K562 (cell line): Measurements from ENCODE around the gene PGPEP1. TPM values are rescaled to one million over a fixed set of nuclear protein-coding genes. Genes with fewer than 3 reads are reported as not detected.

Source experiments
- ATF1 ChIP-seq, 2 experiments: fragments of 450-650 bp in 1 of 2; IDR thresholded peaks; 2 replicates each; pipeline ENCODE4 v1.6.1; 2016; ENCODE audit warnings: missing compliant biosample characterization in 1 of 2, missing genetic modification characterization in 1 of 2
- CAMTA2 ChIP-seq: fragments of 250-450 bp; sonication (Bioruptor Pico); conservative IDR thresholded peaks from 2 replicates; pipeline ENCODE4 v1.5.1; 2022
- CREBBP ChIP-seq: IDR thresholded peaks from one replicate; pipeline ENCODE4 v1.6.1; 2012; ENCODE audit warnings: low read depth, mild to moderate bottlenecking, control low read depth, inconsistent platforms, low read length
- KLF13 ChIP-seq: fragments of 450-650 bp; IDR thresholded peaks from 2 replicates; pipeline ENCODE4 v1.6.1; 2016; ENCODE audit warnings: missing genetic modification characterization, low read depth, mild to moderate bottlenecking, missing compliant biosample characterization, moderate library complexity, borderline replicate concordance
- NBN ChIP-seq: fragments of 450-650 bp; IDR thresholded peaks from 2 replicates; pipeline ENCODE4 v1.6.1; 2016; ENCODE audit warnings: low read depth, mild to moderate bottlenecking
- POLR2AphosphoS5 ChIP-seq: IDR thresholded peaks from 2 replicates; pipeline ENCODE4 v1.6.1; 2011; ENCODE audit warnings: mild to moderate bottlenecking, low read depth, low read length, moderate library complexity; ENCODE audit not compliant: control insufficient read depth, insufficient read depth
- PRMT5 ChIP-seq: sonication (generic); formaldehyde crosslinking; IDR thresholded peaks from 2 replicates; pipeline ENCODE4 v1.5.0; 2020; ENCODE audit warnings: missing genetic modification reagents
- PYGO2 ChIP-seq: fragments of 450-650 bp; IDR thresholded peaks from 2 replicates; pipeline ENCODE4 v1.6.1; 2016; ENCODE audit warnings: mild to moderate bottlenecking, missing genetic modification characterization, moderate library complexity, missing compliant biosample characterization
- SETDB1 ChIP-seq: IDR thresholded peaks from one replicate; pipeline ENCODE4 v1.6.1; 2012; ENCODE audit warnings: low read length, control low read depth, inconsistent platforms
- TAF7 ChIP-seq: fragments of 450-650 bp; IDR thresholded peaks from 2 replicates; pipeline ENCODE4 v1.6.1; 2016; ENCODE audit warnings: missing genetic modification characterization, missing compliant biosample characterization
- YBX1 ChIP-seq: fragments of 450-650 bp; IDR thresholded peaks from 2 replicates; pipeline ENCODE4 v1.7.1; 2016; ENCODE audit warnings: mild to moderate bottlenecking
- ZBED1 ChIP-seq: IDR thresholded peaks from 2 replicates; pipeline ENCODE4 v1.6.1; 2014
- ZKSCAN3 ChIP-seq: fragments of 250-450 bp; sonication (Bioruptor Pico); IDR thresholded peaks from 2 replicates; pipeline ENCODE4 v1.4.0; 2020
- ZNF140 ChIP-seq: fragments of 250-450 bp; sonication (Bioruptor Pico); IDR thresholded peaks from 2 replicates; pipeline ENCODE4 v1.8.0; 2021; ENCODE audit warnings: moderate library complexity, mild to moderate bottlenecking, inconsistent platforms
- ZNF717 ChIP-seq: fragments of 250-450 bp; sonication (Bioruptor Pico); IDR thresholded peaks from 2 replicates; pipeline ENCODE4 v1.5.0; 2021
- polyA plus RNA-seq, 8 experiments: library from polyadenylated mRNA; depleted of rRNA in 4 of 8; stranded (reverse) in 5 of 8; unstranded in 3 of 8; fragments of >200 nt; fragmentation: Nextera tagmentation in 2 of 8; fragmentation: Illumina TruSeq in 1 of 8; extraction: Ambion mirVana in 2 of 8; extraction: Trizol in 1 of 8; gene quantifications; 2 replicates each; pipeline versions ENCODE4 v1.2.1 to v1.2.3, GENCODE V29; 2011 to 2014; ENCODE audit warnings: inconsistent platforms in 1 of 8, missing spikeins in 1 of 8
- total RNA-seq, 7 experiments: library from RNA; depleted of rRNA in 6 of 7; stranded (reverse); fragments of >200 nt in 6 of 7; fragmentation: Illumina TruSeq in 2 of 7; extraction: Trizol in 2 of 7; gene quantifications; 2 replicates each; pipeline versions ENCODE4 v1.2.1 to v1.2.3, GENCODE V29; 2011 to 2021; ENCODE audit warnings: low replicate concordance in 1 of 7
- TF ChIP-seq, protein P1 (sequence below), 2 experiments: fragments of 450-650 bp in 1 of 2; sonication (generic) in 1 of 2; formaldehyde crosslinking; conservative IDR thresholded peaks; 2 replicates each; pipeline versions ENCODE4 v1.4.0 to v1.8.1; 2020 to 2022; ENCODE audit warnings: mild to moderate bottlenecking in 1 of 2, missing genetic modification reagents in 1 of 2
- TF ChIP-seq, protein P2 (sequence below): sonication (generic); formaldehyde crosslinking; IDR thresholded peaks from 2 replicates; pipeline ENCODE4 v1.8.1; 2023; ENCODE audit warnings: mild to moderate bottlenecking, missing genetic modification reagents
- TF ChIP-seq, protein P3 (sequence below): fragments of 450-650 bp; IDR thresholded peaks from 2 replicates; pipeline ENCODE4 v1.6.1; 2018; ENCODE audit warnings: mild to moderate bottlenecking, low read depth; ENCODE audit not compliant: partially characterized antibody
- TF ChIP-seq, protein P4 (sequence below): fragments of 450-650 bp; IDR thresholded peaks from 2 replicates; pipeline ENCODE4 v1.6.1; 2016; ENCODE audit warnings: mild to moderate bottlenecking

Gene PGPEP1
- total and polyA plus RNA-seq, 9 of the 15 experiments (the other 6 are each of a cell fraction or from before 2014, with no cell fraction given), result 10.0 to 69.6 (median 33.5) TPM

DNA sequence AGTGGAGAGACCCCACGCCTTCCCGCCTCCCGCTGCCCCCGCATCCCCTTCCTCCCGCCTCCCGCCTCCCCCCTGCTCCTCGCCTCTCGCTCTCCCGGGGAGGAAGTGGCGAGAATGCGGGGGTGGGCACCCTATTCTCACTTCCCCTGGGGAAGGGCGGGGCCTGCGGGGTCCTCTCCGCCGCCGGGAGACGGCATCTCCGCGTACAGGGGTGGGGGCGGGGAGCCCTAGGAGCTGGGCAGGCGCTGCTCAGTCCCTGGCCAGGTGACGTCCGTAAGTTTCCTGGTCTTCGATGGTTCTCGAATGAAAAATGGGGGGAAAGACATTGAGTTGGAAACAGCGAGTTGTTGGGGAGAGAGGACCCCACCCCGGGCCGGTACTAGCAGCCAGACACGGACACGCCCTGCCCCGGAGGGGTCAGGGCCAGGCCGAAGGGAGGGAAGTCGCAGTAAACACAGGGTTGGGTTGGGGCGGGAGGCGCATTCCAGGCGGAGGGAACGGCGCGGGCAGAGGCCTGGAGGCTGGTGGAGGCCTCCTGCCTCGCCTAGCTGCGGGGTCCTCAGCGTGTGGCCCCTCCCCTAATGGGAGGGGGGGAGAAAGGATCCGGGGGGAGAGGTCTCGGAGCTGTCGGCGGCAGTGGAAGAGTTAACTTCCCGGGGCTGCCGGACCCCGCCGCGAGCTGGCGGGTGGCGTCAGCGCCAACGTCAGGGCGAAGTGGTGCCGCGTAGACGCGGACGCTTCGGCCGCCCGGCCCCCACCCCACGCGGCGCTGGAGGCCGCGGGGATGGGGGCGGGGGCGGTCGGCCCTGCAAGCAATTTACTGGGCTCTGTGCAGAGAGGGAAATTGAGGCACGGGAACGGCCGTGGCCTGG, 48.6 kb upstream of the PGPEP1 start (continued):
- TF ChIP-seq YBX1, result no peak
- TF ChIP-seq ZNF717 (CRISPR knock-in tag), result no peak
- TF ChIP-seq POLR2AphosphoS5, result peak; percentile 59; the same call in 1 of the 2 replicates
- no peak for TF ChIP-seq CAMTA2 (CRISPR knock-in tag)
- no peak; the same call in 1 of the 2 replicates for TF ChIP-seq KLF13 (tag)
- TF ChIP-seq, protein P1, sequence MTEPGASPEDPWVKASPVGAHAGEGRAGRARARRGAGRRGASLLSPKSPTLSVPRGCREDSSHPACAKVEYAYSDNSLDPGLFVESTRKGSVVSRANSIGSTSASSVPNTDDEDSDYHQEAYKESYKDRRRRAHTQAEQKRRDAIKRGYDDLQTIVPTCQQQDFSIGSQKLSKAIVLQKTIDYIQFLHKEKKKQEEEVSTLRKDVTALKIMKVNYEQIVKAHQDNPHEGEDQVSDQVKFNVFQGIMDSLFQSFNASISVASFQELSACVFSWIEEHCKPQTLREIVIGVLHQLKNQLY (CRISPR knock-in tag; conservative IDR thresholded peaks at IDR 0.05), result no peak
- TF ChIP-seq NBN, result peak; percentile 80; the same call in 1 of the 2 replicates
- TF ChIP-seq PRMT5 (CRISPR knock-in tag), result no peak
- TF ChIP-seq ZBED1, result no peak
- TF ChIP-seq TAF7, result peak; percentile 47
- TF ChIP-seq ATF1 (CRISPR knock-in tag; IDR thresholded peaks at IDR 0.05), result peak; percentile 22; the same call in 1 of the 2 replicates
- peak; percentile 97 for TF ChIP-seq ATF1 (tag; IDR thresholded peaks at IDR 0.05)
- TF ChIP-seq PYGO2 (tag), result no peak
- TF ChIP-seq, protein P2, sequence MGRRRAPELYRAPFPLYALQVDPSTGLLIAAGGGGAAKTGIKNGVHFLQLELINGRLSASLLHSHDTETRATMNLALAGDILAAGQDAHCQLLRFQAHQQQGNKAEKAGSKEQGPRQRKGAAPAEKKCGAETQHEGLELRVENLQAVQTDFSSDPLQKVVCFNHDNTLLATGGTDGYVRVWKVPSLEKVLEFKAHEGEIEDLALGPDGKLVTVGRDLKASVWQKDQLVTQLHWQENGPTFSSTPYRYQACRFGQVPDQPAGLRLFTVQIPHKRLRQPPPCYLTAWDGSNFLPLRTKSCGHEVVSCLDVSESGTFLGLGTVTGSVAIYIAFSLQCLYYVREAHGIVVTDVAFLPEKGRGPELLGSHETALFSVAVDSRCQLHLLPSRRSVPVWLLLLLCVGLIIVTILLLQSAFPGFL (CRISPR knock-in tag), result no peak
- no peak for TF ChIP-seq CREBBP
- TF ChIP-seq, protein P3, sequence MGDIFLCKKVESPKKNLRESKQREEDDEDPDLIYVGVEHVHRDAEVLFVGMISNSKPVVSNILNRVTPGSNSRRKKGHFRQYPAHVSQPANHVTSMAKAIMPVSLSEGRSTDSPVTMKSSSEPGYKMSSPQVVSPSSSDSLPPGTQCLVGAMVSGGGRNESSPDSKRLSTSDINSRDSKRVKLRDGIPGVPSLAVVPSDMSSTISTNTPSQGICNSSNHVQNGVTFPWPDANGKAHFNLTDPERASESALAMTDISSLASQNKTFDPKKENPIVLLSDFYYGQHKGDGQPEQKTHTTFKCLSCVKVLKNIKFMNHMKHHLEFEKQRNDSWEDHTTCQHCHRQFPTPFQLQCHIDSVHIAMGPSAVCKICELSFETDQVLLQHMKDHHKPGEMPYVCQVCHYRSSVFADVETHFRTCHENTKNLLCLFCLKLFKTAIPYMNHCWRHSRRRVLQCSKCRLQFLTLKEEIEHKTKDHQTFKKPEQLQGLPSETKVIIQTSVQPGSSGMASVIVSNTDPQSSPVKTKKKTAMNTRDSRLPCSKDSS, result no peak
- TF ChIP-seq ZNF140 (CRISPR knock-in tag), result no peak
- no peak for TF ChIP-seq ZKSCAN3 (CRISPR knock-in tag)
- TF ChIP-seq SETDB1, result no peak
- TF ChIP-seq, protein P4, sequence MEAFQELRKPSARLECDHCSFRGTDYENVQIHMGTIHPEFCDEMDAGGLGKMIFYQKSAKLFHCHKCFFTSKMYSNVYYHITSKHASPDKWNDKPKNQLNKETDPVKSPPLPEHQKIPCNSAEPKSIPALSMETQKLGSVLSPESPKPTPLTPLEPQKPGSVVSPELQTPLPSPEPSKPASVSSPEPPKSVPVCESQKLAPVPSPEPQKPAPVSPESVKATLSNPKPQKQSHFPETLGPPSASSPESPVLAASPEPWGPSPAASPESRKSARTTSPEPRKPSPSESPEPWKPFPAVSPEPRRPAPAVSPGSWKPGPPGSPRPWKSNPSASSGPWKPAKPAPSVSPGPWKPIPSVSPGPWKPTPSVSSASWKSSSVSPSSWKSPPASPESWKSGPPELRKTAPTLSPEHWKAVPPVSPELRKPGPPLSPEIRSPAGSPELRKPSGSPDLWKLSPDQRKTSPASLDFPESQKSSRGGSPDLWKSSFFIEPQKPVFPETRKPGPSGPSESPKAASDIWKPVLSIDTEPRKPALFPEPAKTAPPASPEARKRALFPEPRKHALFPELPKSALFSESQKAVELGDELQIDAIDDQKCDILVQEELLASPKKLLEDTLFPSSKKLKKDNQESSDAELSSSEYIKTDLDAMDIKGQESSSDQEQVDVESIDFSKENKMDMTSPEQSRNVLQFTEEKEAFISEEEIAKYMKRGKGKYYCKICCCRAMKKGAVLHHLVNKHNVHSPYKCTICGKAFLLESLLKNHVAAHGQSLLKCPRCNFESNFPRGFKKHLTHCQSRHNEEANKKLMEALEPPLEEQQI, result no peak
